ENCODE results near the gene APIP. TPM values are rescaled to one million over a fixed set of nuclear protein-coding genes. Genes with fewer than 3 reads are reported as not detected.

APIP gene
- total and polyA plus RNA-seq, 2 of the 8 experiments (the other 6 are each of a cell fraction or from before 2014, with no cell fraction given), result 10.4 to 25.7 TPM

GRCh38 chr11:34887260-34887659 is 28.9 kb downstream of the APIP start:
- 95% methylated on average over 1 of the region's 1 CpG; no CpG with 5 or more reads in 1 of the 2 experiments for WGBS, 2 experiments (ENCODE audit: extremely low coverage in 1 of 2, insufficient coverage in 1 of 2, insufficient read length in 1 of 2, insufficient replicate concordance in 2 of 2, low coverage in 1 of 2, low lambda C conversion rate in 2 of 2, missing lambda C conversion rate in 1 of 2)
- Histone ChIP-seq H2BK20ac (ENCODE audit: low read length) (no peak overlapping the region), H3K4ac (replicated peaks; ENCODE audit: insufficient read length, low read depth, low read length) (no peak overlapping the region), H3K79me1 (ENCODE audit: low read depth, low read length) (no peaks in the 10 kb centered on the region), H3K23me2 (ENCODE audit: low read depth, low read length) (no peaks in the 10 kb centered on the region), H2BK12ac (ENCODE audit: low read depth, low read length) (no peak overlapping the region), H4K8ac (ENCODE audit: extremely low read depth, insufficient read depth, low read length) (no peak overlapping the region), H3K27ac (ENCODE audit: low read depth, low read length) (no peak overlapping the region), H3K14ac (ENCODE audit: insufficient read length) (no peak overlapping the region), H3K27me3 (replicated peaks in 1 of 4; ENCODE audit: control insufficient read depth in 3 of 4, extremely low read depth in 1 of 4, insufficient read depth in 3 of 4, low read length in 3 of 4) (no peaks in the 10 kb centered on the region), H4K5ac (ENCODE audit: insufficient read length, low read depth, low read length) (no peak overlapping the region), H4K91ac (replicated peaks; ENCODE audit: insufficient read length, low read length) (no peak overlapping the region), H3K9ac (replicated peaks in 1 of 4; ENCODE audit: extremely low read depth in 1 of 4, low read depth in 3 of 4, low read length in 3 of 4) (no peak overlapping the region), H3K4me1 (replicated peaks in 1 of 4; ENCODE audit: control insufficient read depth in 3 of 4, insufficient read depth in 4 of 4, low read length in 3 of 4) (no peaks in the 10 kb centered on the region), H3K4me3 (ENCODE audit: extremely low read depth in 1 of 4, insufficient read depth in 2 of 4, low read depth in 3 of 4, low read length in 4 of 4) (no peak overlapping the region), H2BK5ac (ENCODE audit: low read depth, low read length) (no peak overlapping the region), H3K4me2 (ENCODE audit: insufficient read depth in 1 of 2, low read depth in 2 of 2, low read length in 2 of 2) (no peak overlapping the region), H2BK15ac (ENCODE audit: low read length) (no peak overlapping the region), H3K36me3 (ENCODE audit: control insufficient read depth in 2 of 4, insufficient read depth in 4 of 4, low read length in 3 of 4) (peaks cover 0 to 3% (median 0%) of the 10 kb centered on the region in 4 experiments; a peak in 2 of 8 replicates), H2AFZ (ENCODE audit: low read length) (no peak overlapping the region), H3K79me2 (ENCODE audit: control insufficient read depth in 1 of 2, insufficient read depth in 2 of 2, low read length in 2 of 2) (no peaks in the 10 kb centered on the region), H2BK120ac (replicated peaks; ENCODE audit: low read depth, low read length) (no peak overlapping the region), H3K18ac (ENCODE audit: extremely low read depth, low read length) (no peak overlapping the region), H4K20me1 (replicated peaks in 1 of 2; ENCODE audit: control insufficient read depth in 1 of 2, insufficient read depth in 2 of 2, low read length in 2 of 2) (peaks cover 0 to 3% of the 10 kb centered on the region in 2 experiments), H3K9me3 (ENCODE audit: insufficient read depth in 2 of 2, low read depth in 1 of 2, low read length in 1 of 2) (no peaks in the 10 kb centered on the region), H3K56ac (replicated peaks; ENCODE audit: insufficient read length, low read depth, low read length) (no peak overlapping the region), H3K23ac (ENCODE audit: insufficient read length) (no peak overlapping the region), H2AK5ac (ENCODE audit: low read depth, low read length) (no peak overlapping the region)
- no peak for FAIRE-seq
- POLR2A ChIA-PET (ENCODE audit: partially characterized antibody), result no interaction called here
- CTCF ChIA-PET (ENCODE audit: partially characterized antibody), result interaction anchor here (0.9 to 5.0 kb wide), 5 partner anchors 13 to 374 kb away, joined by 3 to 32 read pairs (median 10); partner anchors contain the start of gene ELF5
- DNase-seq (ENCODE audit: low read depth in 1 of 2, low spot score in 2 of 2), result no peak
- TF ChIP-seq HDAC6 (IDR thresholded peaks at IDR 0.05; ENCODE audit: low read depth, low read length), result no peak
- no peak for TF ChIP-seq SUZ12 (IDR thresholded peaks at IDR 0.05; ENCODE audit: low read length)
- no peak for TF ChIP-seq CBX8 (IDR thresholded peaks at IDR 0.05; ENCODE audit: borderline replicate concordance, low read depth, low read length)
- TF ChIP-seq BRCA1 (IDR thresholded peaks at IDR 0.05; ENCODE audit: low read depth, low read length), result no peak
- TF ChIP-seq TEAD4 (IDR thresholded peaks at IDR 0.05; ENCODE audit: low read depth, low read length), result no peak
- TF ChIP-seq SP4 (IDR thresholded peaks at IDR 0.05; ENCODE audit: low read length), result no peak
- TF ChIP-seq POLR2A (IDR thresholded peaks at IDR 0.05; ENCODE audit: control extremely low read depth in 1 of 2, low read depth in 2 of 2, low read length in 2 of 2), result no peak
- no peak for TF ChIP-seq EZH2 (IDR thresholded peaks at IDR 0.05; ENCODE audit: low read depth, low read length, severe bottlenecking)
- TF ChIP-seq ZNF274 (IDR thresholded peaks at IDR 0.05; ENCODE audit: borderline replicate concordance, extremely low read depth, low read length), result no peak
- TF ChIP-seq ATF2 (IDR thresholded peaks at IDR 0.05; ENCODE audit: low read length), result no peak
- TF ChIP-seq, protein P1, sequence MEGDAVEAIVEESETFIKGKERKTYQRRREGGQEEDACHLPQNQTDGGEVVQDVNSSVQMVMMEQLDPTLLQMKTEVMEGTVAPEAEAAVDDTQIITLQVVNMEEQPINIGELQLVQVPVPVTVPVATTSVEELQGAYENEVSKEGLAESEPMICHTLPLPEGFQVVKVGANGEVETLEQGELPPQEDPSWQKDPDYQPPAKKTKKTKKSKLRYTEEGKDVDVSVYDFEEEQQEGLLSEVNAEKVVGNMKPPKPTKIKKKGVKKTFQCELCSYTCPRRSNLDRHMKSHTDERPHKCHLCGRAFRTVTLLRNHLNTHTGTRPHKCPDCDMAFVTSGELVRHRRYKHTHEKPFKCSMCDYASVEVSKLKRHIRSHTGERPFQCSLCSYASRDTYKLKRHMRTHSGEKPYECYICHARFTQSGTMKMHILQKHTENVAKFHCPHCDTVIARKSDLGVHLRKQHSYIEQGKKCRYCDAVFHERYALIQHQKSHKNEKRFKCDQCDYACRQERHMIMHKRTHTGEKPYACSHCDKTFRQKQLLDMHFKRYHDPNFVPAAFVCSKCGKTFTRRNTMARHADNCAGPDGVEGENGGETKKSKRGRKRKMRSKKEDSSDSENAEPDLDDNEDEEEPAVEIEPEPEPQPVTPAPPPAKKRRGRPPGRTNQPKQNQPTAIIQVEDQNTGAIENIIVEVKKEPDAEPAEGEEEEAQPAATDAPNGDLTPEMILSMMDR (IDR thresholded peaks at IDR 0.05; ENCODE audit: control extremely low read depth in 1 of 3, insufficient read depth in 1 of 3, low read depth in 1 of 3, low read length in 3 of 3), result no peak
